HG03457 (cell line): ENCODE data around the gene CHRM5.

Source experiments
- ATAC-seq: cut with Tn5 transposase; IDR thresholded peaks from one replicate; pipeline ENCODE4 v1.9.1; 2021; ENCODE audit warnings: moderate number of reproducible peaks; ENCODE audit not compliant: unreplicated experiment

CHRM5 gene, protein sequence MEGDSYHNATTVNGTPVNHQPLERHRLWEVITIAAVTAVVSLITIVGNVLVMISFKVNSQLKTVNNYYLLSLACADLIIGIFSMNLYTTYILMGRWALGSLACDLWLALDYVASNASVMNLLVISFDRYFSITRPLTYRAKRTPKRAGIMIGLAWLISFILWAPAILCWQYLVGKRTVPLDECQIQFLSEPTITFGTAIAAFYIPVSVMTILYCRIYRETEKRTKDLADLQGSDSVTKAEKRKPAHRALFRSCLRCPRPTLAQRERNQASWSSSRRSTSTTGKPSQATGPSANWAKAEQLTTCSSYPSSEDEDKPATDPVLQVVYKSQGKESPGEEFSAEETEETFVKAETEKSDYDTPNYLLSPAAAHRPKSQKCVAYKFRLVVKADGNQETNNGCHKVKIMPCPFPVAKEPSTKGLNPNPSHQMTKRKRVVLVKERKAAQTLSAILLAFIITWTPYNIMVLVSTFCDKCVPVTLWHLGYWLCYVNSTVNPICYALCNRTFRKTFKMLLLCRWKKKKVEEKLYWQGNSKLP

DNA sequence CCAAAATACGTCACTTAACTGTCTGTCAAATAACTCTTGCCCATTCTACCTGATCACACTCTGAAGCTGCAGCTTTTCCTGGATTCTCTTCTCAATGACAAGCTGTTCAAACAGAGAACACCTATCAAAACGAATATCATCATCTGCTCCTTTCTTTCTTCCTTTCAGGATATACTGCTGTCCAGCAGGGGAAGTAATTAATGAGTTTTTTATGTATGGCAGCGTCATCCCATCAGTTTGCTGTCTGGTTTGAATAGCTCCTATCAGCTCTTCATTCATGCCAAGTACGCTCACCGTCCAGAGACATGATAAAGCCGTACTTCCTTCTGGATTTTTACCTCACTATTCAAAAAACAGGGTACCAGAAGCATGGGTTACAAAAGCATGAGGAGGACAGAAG lies at the start of gene CHRM5:
Gene CHRM5, plus strand, starts transcription at position 274 of the 400 bp plus-strand sequence. CDS start 94,221 bp downstream, outside the sequence.
- no peak for ATAC-seq

DNA sequence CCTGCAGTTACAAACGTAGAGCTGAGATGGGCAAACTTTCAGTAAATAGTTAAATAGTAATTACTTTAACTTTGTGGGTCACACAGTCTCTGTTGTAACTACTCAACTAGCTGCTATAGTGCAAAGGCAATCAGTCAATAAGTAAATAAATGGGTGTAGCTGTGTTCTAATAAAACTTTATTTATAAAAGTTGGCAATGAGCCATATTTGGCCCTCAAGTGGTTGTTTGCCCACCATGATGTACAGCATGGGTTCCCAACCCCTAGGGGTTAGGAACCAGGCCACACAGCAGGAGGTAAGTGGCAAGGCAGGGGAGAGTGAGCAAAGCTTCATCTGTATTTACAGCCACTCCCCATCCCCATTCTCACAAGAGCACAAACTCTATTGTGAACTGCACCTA lies 44.9 kb upstream of the CHRM5 start:
- ATAC-seq, result no peak

DNA sequence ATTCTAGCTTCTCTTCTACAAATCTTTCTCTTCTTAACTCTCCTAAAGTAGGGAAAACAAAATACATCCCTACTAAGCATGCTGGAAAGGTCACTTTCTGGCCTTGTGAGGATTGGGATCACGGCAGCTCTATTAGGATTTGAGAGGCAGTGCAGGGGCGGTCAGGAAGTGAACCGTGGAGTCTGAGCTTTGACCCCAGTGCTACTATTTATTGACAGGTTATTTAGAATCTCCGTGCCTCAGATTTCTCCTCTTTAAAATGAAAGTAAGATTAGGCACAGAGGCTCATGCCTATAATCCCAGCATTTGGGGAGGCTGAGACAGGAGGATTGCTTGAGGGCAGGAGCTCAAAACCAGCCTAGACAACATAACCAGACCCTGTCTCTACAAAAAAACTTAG lies 42.0 kb upstream of the CHRM5 start:
- no peak for ATAC-seq

DNA sequence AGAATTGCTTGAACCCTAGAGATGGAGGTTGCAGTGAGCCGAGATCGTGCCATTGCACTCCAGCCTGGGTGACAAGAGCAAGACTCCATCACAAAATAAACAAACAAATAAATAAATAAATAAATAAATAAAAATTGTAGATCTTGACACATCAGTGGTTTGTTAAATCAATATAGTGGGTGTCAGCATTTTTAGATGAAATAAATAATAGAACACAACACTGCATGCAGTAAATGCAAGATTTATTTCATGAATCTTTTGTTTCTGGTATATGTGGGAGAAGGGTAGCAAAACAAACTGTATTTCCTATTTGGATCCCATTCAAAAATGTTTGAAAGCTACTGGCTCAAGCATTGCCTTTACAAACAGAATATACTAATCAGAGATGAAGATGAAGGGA lies 35.6 kb upstream of the CHRM5 start:
- ATAC-seq, result no peak

DNA sequence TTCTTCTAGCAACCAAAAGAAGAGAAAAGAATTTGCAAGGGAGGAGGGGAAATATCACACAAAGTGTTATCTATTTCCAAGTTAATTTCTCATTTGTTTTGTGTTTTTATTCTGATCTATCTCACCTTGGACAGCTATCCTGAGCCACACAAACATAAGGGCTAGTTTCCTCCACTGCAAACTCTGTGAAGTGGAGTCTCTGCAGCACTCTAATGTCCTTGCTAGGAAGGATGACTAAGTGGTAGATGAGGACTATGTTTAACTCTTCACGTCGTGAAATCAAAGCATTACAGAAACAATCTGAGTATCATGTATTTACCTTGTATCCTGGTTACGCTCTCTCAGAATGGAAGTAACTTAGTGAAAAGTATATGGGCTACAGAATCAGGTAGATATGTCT lies 33.9 kb upstream of the CHRM5 start:
- ATAC-seq, result no peak

DNA sequence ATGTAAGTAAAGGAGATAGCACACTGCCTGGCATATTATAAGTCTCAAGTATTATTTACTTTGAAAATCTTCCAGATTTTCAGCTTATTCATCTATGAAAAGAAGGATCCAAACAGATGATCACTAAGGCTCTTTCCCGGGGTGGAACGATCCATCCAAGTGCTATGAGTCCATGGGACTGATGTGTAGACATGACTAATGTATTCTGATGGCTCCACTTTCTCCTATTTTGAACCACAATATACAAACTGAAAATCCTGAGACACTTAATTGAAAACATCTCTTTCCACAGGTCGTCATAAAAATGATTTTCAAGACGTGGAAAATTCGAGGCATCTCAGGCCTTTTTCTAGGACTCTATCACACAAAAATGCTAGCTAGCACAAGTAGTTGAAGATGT lies 33.4 kb upstream of the CHRM5 start:
- ATAC-seq, result no peak

DNA sequence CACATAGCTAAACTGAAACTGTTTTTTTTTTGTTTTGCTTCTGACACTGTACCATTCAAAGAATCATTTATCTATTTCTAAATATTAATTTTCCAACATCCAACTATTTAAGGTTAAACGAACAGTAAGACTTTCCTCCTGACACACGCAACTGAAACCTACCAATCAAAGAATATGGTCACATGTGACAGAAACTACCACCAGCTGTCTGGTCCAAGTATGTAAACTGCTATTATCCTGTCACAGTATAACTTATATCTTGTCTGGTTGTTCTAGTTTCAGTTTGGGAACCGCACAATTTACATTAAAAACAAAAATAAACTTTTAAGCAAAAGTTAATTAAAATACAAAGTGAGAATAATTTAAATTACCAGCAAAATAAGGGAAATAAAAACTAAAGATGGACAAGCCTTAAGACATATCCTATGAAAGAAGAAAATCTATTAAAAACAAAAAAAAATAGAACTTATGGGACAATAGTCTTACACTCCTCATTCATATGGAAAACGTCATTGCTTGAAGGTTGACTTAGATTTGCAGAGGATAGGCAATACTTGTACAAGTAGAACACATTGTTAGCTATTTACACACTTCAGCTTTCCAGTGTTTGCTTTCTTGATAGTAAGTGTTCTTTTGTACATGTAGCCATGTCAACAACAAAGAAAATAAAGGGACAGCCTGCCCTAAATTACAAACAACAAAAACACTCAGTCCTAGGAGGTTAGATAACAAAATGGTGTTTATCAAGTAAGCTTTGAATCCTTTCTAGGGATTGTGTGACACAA lies 26.8 kb upstream of the CHRM5 start:
- no peak for ATAC-seq

DNA sequence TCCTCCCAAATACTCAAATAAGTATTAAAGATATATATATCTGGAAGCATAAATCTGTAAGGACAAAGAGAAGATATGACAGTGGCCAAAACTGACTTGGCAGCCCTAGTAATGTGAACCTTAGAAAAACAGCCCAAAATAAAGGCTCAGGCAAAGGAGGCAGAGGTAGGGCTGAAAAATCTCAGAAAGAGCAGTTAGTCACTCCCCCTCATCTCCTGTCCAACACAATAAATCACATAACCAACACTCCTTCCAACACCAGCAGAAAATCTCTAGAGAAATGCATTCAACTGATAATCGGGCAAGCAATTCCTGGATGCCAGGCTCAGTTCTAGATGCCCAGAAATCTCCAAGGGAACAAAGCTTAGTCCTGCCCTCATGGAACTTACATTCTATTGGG lies 22.1 kb upstream of the CHRM5 start:
- ATAC-seq, result no peak

DNA sequence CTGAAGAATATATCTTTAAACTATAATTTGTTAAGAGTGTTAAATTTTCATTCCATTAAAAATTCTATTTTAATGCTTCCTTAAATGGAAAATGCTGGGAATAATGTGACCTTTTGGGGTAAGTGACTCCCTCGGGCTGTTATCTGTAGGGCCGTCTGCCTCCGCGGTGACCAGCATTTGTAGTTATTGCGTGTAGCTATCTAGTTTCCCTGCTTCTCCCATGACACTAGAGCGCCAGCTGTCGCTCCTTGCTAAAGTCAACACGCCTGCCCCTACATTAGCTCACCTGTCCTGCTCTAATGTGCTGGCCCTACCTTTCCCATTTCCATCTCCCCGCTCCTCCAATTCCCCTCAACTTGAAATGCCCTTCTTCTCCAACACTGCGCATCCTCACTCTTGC lies 12.4 kb upstream of the CHRM5 start:
- ATAC-seq, result no peak

DNA sequence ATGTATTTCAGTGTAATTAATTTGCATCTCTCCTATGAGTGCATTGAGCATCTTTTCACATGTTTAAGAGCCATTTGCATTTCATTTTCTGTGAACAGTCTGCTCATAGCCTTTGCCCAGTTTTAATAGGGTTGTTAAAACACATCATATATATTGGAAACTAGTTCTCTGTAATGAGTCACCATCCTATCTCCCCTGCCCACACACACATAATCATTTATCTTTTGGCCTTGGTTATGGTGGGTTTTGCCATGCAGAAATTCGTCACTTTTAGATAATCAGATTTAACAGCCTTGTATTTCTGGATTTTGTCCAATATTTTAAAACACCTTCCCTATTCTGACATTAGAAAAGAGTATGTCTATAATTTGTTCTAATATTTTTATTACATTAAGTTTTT lies 11.9 kb upstream of the CHRM5 start:
- no peak for ATAC-seq

DNA sequence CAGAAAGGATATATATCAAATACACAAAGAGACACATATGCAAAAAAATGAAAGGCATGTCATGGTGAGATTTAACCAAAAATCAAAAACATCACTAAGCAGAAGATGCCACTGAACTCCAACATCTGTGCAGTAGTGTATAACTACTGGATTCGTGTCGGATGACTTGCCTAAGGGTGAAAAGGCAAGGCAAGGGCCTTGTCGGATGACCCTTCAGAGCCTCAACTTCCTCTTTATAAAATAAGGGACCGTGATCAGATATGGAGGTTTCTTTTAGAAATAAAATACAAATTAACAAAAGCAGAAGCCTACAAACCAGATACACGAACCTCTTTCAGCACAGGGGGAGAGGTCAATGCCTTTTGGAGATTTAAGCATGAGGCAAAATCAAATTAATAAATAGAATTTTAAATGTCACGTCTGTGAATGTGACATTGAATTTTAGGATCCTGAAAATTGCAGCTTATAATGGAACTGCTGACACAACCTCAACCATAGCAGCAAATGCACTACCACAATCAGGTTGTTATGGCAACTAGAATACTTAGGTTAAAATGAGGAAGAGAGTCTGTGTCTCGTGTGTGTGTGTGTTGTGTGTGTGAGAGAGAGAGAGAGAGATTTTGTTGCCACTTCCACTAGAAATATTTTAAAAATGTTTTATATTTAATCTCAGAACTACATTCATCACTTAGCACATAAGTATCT lies 8.3 kb upstream of the CHRM5 start:
- ATAC-seq, result no peak

DNA sequence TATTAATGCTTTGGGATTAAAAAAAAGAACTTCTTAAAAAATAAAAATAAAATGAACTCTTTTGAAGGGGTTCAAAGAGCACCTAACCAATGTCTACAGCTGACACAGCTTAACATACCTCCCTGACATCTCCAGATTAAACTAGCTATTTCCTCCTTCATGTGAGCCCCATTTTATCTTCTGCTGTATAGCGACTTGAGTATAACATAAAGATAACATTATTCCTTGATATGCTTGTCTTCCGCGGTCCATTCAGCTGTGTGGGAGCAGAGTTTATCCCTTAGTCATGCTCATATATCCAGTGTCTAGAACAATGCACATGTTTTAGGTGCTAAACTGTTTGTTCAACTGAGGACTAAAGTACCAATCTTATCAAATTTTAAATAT lies 7.8 kb upstream of the CHRM5 start:
- ATAC-seq, result no peak

DNA sequence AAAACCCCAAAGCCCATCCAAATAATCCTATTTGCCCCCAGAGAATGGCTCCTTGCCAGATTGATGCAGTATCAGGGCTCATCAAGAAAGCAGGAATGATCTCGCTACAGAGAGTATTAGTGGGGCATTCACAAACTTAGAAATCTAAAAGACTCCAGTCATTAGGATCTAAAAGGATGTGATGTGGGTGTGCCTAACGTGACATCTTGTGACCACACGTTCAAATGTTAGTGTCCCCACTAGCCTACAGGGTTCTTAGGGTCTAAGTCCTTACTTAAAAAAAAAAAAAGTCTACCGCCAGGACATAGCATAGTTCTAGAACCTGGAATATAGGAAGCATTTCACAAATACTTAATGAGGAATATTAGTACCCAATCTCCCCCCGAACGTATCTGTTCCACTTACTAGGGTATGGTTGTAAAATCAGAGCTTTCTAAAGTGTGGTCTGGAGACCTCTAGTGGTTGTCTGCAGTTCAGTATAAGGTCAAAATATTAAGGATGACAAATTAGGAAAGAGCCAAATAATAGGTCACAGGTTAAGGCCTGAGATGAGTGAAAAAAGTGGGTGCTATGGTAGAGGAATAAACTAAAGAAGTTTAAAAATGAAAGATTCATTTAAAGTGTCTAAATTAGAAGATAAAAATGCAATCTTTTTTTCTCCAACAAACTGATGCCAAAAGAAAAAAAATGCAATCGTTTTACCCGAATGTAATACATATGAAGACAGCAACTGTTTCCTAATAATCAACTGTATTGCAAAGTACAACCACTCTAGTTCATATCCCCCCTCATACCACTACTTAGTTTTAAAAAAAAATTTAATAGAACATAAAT lies 4.2 kb upstream of the CHRM5 start:
- no peak for ATAC-seq

DNA sequence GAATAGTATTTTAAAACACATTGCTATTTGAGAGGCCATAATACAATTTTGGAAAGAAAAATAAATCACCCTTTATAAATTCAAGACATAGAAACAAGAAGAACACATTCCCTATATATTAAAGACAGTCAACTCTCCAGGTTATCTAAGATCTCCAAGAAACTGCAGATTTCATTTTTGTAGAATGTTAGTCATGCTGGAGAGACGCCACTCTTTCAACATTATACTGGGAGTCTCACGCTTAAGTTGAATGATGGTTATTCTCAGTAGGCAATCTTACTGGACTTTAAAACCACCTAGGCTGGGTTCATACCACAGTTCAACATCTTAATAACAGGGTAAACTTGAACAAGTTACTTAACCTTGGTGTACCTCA lies 3.6 kb upstream of the CHRM5 start:
- ATAC-seq, result no peak

DNA sequence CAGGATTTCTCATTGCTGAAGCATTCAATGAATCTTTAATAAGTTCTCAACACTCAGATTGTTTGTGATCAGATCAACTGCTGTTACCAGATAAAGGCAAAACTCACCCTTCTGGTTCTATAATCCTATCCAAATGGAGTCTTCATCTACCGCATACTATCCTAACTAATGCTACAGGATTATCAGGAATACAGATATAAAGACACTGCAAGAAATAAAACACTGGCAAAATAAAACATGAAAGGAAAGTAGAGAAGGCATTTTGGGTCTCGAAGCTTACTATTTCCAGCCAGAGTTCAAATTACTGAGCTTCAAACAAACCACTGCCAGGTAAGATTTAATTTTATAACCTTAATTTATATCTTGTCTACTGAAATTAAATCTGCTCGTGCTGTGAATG lies 524 bp downstream of the CHRM5 start:
- no peak for ATAC-seq

DNA sequence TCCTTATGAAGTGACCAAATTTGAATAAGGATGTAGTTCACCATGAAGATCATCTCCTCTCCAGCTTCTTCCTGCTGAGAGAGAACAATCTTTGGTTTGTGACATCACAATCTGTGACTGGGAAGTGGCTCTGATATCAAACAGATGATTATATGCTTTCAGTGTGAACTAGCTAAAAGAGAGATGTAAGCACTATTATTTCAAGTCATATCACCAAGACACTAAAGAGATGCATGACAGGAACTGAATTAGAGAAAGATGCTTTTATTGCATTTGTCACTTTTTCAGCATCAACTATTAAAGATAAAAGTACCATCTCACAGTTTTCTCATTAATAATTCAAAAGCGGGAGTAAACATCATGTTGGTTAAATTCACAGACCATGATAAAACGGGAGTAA lies 3.5 kb downstream of the CHRM5 start:
- ATAC-seq, result no peak

DNA sequence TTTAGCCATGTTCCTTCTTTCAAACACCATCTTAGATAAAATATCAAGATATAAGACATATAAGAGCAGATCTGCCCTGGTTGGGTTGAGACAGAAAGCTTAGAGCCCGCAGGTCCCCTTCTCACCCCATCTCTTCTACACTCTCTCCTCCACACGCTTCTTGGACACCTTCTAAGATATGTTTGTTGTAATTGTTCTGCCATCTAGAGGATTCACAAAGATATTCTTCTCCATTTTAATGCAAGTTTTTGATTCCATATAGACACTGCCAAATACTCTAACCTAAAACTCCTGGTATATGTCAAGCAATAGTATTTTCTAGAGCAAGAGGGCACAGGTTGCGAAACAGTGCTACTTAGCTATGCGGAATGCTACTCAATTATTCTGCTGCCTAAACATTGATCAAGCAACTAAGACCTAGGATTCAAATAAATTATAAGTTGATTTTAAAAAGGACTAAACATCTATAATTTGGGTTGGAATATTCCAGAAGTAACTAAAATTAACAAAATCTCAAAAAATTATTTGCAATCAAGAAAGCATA lies 6.8 kb downstream of the CHRM5 start:
- ATAC-seq, result no peak

DNA sequence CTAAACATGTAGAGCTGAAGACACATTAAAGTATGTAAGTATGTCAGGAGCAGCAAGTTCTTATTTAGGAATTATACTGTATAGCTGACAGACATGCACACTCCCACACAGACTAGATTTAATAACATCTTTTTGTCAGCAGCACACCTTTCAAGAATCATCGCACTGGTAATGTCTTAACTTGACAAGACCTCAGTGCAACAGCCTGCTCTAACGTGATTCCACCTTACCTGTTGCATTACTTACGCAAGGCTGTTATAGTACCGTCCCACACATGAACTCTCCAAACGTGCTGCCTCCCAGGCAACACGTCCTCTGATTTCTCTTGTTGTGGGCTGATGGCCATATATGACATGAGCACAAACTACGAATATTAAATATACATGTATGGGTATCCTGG lies 11.9 kb downstream of the CHRM5 start:
- no peak for ATAC-seq

DNA sequence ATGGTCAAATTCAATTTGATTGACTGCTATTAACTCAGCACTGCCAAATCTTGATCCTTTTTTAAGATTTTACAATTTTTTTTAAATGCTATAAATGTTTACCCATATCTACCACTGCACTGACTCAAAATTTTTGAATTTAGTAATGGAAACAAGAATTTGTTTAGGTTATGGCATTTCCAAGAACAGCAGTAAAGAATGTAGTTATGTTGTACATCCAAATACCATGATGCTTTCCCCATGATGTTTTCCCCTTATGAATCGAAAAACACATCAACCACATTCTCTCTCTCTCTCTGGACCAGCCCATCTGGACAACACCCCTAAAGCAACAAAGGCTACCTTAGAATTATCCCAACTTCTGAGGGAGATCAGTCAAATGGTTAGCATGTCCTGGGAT lies 14.2 kb downstream of the CHRM5 start:
- ATAC-seq, result no peak

DNA sequence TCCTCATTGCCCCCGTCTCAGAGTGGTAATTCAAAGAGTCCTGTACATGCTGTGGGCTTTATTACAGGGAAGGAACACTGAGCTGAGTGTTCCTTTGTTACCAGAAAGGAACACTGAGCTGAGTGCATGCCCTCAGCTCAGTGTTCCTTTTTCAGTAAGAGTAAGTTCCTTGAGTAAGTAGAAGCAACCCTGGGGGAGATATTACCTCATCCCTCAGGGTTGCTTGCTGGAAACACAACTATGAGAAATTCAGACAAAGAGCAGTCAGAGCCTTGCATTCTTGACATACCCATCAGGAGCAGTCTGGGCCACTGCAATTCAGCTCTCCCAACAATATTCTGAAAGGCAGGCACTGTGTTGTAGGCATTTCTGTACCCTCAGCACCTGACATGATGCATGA lies 17.0 kb downstream of the CHRM5 start:
- no peak for ATAC-seq
